Endothelial cell of umbilical vein (primary cell): Measurements from ENCODE around the gene NEURL2. TPM values are rescaled to one million over a fixed set of nuclear protein-coding genes. Genes with fewer than 3 reads are reported as not detected.

Source experiments
- BruUV-seq: library from RNA; stranded (reverse); fragments of 400-500 nt; replicated peaks from 2 replicates; lab custom pipeline; 2021; lab: Mats Ljungman, UMichigan
- CTCF ChIA-PET: fragments of 300-600, 350-600 bp; sonication (Branson Sonifier 250); formaldehyde crosslinking; loops from one replicate; lab custom pipeline; 2021; ENCODE audit warnings: antibody characterized with exemption, inconsistent platforms; lab: Charles Lee
- POLR2A ChIA-PET: fragments of 300-600, 350-600 bp; sonication (Branson Sonifier 250); formaldehyde crosslinking; loops from one replicate; lab custom pipeline; 2021; ENCODE audit warnings: antibody characterized with exemption, inconsistent platforms; lab: Charles Lee
- DNase-seq: peaks from one replicate; pipeline ENCODE4 v3.0.0-alpha.2; 2011; ENCODE audit warnings: low read depth, low spot score
- FAIRE-seq: peaks from 2 replicates; lab custom pipeline; 2011; peaks lifted over from hg19 to GRCh38; lab: Jason Lieb, UNC
- H2AFZ ChIP-seq: 2 replicates; pipeline ENCODE4 v1.6.0; 2012; ENCODE audit warnings: low read depth, low read length, control low read depth, inconsistent platforms
- H3K27ac ChIP-seq: 2 replicates; pipeline ENCODE4 v1.5.1; 2011; ENCODE audit warnings: low read depth, mild to moderate bottlenecking, control low read depth, low read length, moderate library complexity; ENCODE audit not compliant: insufficient read depth
- H3K27me3 ChIP-seq, 2 experiments: 2 replicates each; pipeline versions ENCODE4 v1.6.0 to v1.6.1; 2011; ENCODE audit warnings: low read length in 2 of 2, mixed read lengths in 1 of 2; ENCODE audit not compliant: control insufficient read depth in 2 of 2, insufficient read depth in 2 of 2
- H3K36me3 ChIP-seq, 2 experiments: 2 replicates in 1 of 2; 3 replicates in 1 of 2; pipeline ENCODE4 v1.5.1; 2011; ENCODE audit warnings: low read length in 2 of 2, mild to moderate bottlenecking in 1 of 2, moderate library complexity in 1 of 2; ENCODE audit not compliant: control insufficient read depth in 2 of 2, insufficient read depth in 2 of 2; ENCODE audit errors: extremely low read depth in 1 of 2
- H3K4me1 ChIP-seq: 3 replicates; pipeline ENCODE4 v1.5.1; 2011; ENCODE audit warnings: mild to moderate bottlenecking, low read length; ENCODE audit not compliant: control insufficient read depth, insufficient read depth; ENCODE audit errors: extremely low read depth
- H3K4me2 ChIP-seq: 2 replicates; pipeline ENCODE4 v1.6.1; 2011; ENCODE audit warnings: low read length, control low read depth, mixed read lengths; ENCODE audit not compliant: insufficient read depth
- H3K4me3 ChIP-seq, 3 experiments: fragments of 200-600 bp in 1 of 3; sonication (generic), shearing (Covaris generic) in 1 of 3; replicated peaks in 1 of 3; 2 replicates each; pipeline ENCODE4 v1.5.1; 2011 to 2016; ENCODE audit warnings: control low read depth in 3 of 3, low read length in 3 of 3, mild to moderate bottlenecking in 2 of 3, inconsistent platforms in 1 of 3, low read depth in 1 of 3, moderate library complexity in 1 of 3; ENCODE audit not compliant: insufficient read depth in 1 of 3
- H3K79me2 ChIP-seq: 2 replicates; pipeline ENCODE4 v1.6.0; 2012; ENCODE audit warnings: low read length, inconsistent platforms; ENCODE audit not compliant: control insufficient read depth, insufficient read depth
- H3K9ac ChIP-seq: replicated peaks from 2 replicates; pipeline ENCODE3; 2011; ENCODE audit warnings: low read length, control low read depth; ENCODE audit not compliant: insufficient read depth; ENCODE audit errors: extremely low read depth
- H3K9me1 ChIP-seq: replicated peaks from 3 replicates; pipeline ENCODE4 v1.6.0; 2011; ENCODE audit warnings: mild to moderate bottlenecking, low read length; ENCODE audit not compliant: control insufficient read depth, insufficient read depth; ENCODE audit errors: extremely low read depth
- H3K9me3 ChIP-seq: replicated peaks from 2 replicates; pipeline ENCODE4 v1.5.1; 2012; ENCODE audit warnings: low read length, inconsistent platforms; ENCODE audit not compliant: control insufficient read depth, insufficient read depth
- H4K20me1 ChIP-seq: replicated peaks from 2 replicates; pipeline ENCODE3; 2011; ENCODE audit warnings: mild to moderate bottlenecking, low read length; ENCODE audit not compliant: control insufficient read depth, insufficient read depth; ENCODE audit errors: extremely low read depth
- CTCF ChIP-seq, 2 donors: IDR thresholded peaks; 1 replicate in 1 of 2; 2 replicates in 1 of 2; pipeline ENCODE4 v1.5.1; 2011; ENCODE audit warnings: low read length in 2 of 2, mild to moderate bottlenecking in 2 of 2, moderate library complexity in 2 of 2, control low read depth in 1 of 2, inconsistent platforms in 1 of 2, low read depth in 1 of 2; ENCODE audit not compliant: insufficient read depth in 1 of 2; ENCODE audit errors: extremely low read depth in 1 of 2
- EZH2 ChIP-seq: IDR thresholded peaks from 2 replicates; pipeline ENCODE4 v1.6.1; 2012; ENCODE audit warnings: borderline replicate concordance, low read depth, mild to moderate bottlenecking, moderate library complexity, low read length, inconsistent platforms; ENCODE audit not compliant: severe bottlenecking
- FOS ChIP-seq: IDR thresholded peaks from 2 replicates; pipeline ENCODE4 v1.6.1; 2011; ENCODE audit warnings: mild to moderate bottlenecking, low read length, moderate library complexity, borderline replicate concordance; ENCODE audit not compliant: insufficient read depth
- GATA2 ChIP-seq: IDR thresholded peaks from 2 replicates; pipeline ENCODE4 v1.7.0; 2011; ENCODE audit warnings: low read depth, mild to moderate bottlenecking, moderate library complexity, mixed read lengths, low read length; ENCODE audit not compliant: insufficient read length, insufficient read depth
- JUN ChIP-seq: IDR thresholded peaks from 2 replicates; pipeline ENCODE4 v1.6.1; 2011; ENCODE audit warnings: borderline replicate concordance, low read depth; ENCODE audit not compliant: insufficient read length, insufficient read depth
- MAX ChIP-seq: IDR thresholded peaks from 2 replicates; pipeline ENCODE4 v1.6.1; 2011; ENCODE audit not compliant: insufficient read depth, insufficient read length
- MYC ChIP-seq: IDR thresholded peaks from one replicate; pipeline ENCODE4 v1.6.1; 2011; ENCODE audit warnings: mild to moderate bottlenecking, low read depth, low read length
- POLR2A ChIP-seq: IDR thresholded peaks from 2 replicates; pipeline ENCODE4 v1.6.1; 2012; ENCODE audit warnings: low read depth, mild to moderate bottlenecking, control low read depth, low read length
- POLR2AphosphoS5 ChIP-seq: IDR thresholded peaks from 2 replicates; pipeline ENCODE4 v1.6.1; 2012; ENCODE audit warnings: low read depth, mild to moderate bottlenecking, control low read depth, low read length, moderate library complexity; ENCODE audit not compliant: insufficient read depth
- dilution Hi-C: fragments of 300-500 bp; cut with MboI; formaldehyde crosslinking; loops from one replicate; pipeline ENCODE4 v1.15.0; 2019; ENCODE audit warnings: low sequenced_read_pairs; ENCODE audit not compliant: extremely low pct_ligation_motif_present
- intact Hi-C: fragments of 100-400 bp; cut with micrococcal nuclease; formaldehyde crosslinking; loops from one replicate; pipeline ENCODE4 v1.10.0; 2022
- polyA plus RNA-seq, 4 experiments: library from polyadenylated mRNA; depleted of rRNA in 3 of 4; stranded (reverse) in 3 of 4; unstranded in 1 of 4; fragments of >200 nt; gene quantifications; 2 replicates each; pipeline versions ENCODE4 v1.2.1 to v1.2.3, GENCODE V29; 2011 to 2012; ENCODE audit warnings: missing spikeins in 1 of 4
- total RNA-seq: library from RNA; stranded (reverse); gene quantifications from 2 replicates; pipeline ENCODE4 v1.2.3, GENCODE V29; 2021

Gene NEURL2
- total and polyA plus RNA-seq, 2 donors (not counting 3 experiments of a cell fraction or from before 2014, with no cell fraction given): 2.8 to 5.4 TPM

GRCh38 chr20:45851501-45851900, 39.5 kb downstream of the NEURL2 start:
- TF ChIP-seq MYC (no peak), GATA2 (no peak), POLR2A (no peak), MAX (no peak), CTCF (IDR thresholded peaks at IDR 0.05; ENCODE audit: extremely low read depth in 1 of 2, insufficient read depth in 1 of 2, low read depth in 1 of 2, low read length in 2 of 2) (no peak), JUN (no peak)
- Histone ChIP-seq H3K9me1 (no peaks in the 10 kb centered on the region), H4K20me1 (no peaks in the 10 kb centered on the region), H3K4me2 (no peak overlapping the region), H3K4me3 (no peak overlapping the region), H3K27me3 (no peaks in the 10 kb centered on the region), H2AFZ (no peak overlapping the region), H3K4me1 (peaks cover 3% of the 10 kb centered on the region), H3K9ac (no peak overlapping the region), H3K9me3 (no peaks in the 10 kb centered on the region), H3K79me2 (peaks cover 6% of the 10 kb centered on the region), H3K36me3 (peaks cover 0 to 8% of the 10 kb centered on the region in 2 experiments), H3K27ac (no peak overlapping the region)
- DNase-seq: no peak
- intact Hi-C loops: no loop called here
- no peak for FAIRE-seq
- POLR2A ChIA-PET: no interaction called here
- no TSS peak for BruUV-seq
- dilution Hi-C loops: no loop called here
- CTCF ChIA-PET: interaction anchor here (1.0 to 1.4 kb wide), 2 partner anchors 17 to 39 kb away, joined by 3 to 5 read pairs; no protein-coding TSS in a partner anchor

GRCh38 chr20:45850926-45851325, 40.1 kb downstream of the NEURL2 start:
- no peaks in the 10 kb centered on the region for H3K4me1 ChIP-seq
- intact Hi-C loops (no loop called here), dilution Hi-C loops (no loop called here)
- H3K4me2 ChIP-seq: no peak overlapping the region
- DNase-seq: no peak
- no peak overlapping the region for H3K4me3 ChIP-seq
- FAIRE-seq: no peak
- TF ChIP-seq CTCF (IDR thresholded peaks at IDR 0.05; ENCODE audit: extremely low read depth in 1 of 2, insufficient read depth in 1 of 2, low read depth in 1 of 2, low read length in 2 of 2): no peak
- TF ChIP-seq JUN: no peak
- no peak for TF ChIP-seq POLR2AphosphoS5
- no peak for TF ChIP-seq MYC
- no peak for TF ChIP-seq GATA2
- no peak for TF ChIP-seq MAX
- no peak for TF ChIP-seq EZH2
- TF ChIP-seq FOS: no peak
- TF ChIP-seq POLR2A: no peak
- POLR2A ChIA-PET: no interaction called here
- no peaks in the 10 kb centered on the region for H3K9me3 ChIP-seq
- BruUV-seq: no TSS peak
- H3K27me3 ChIP-seq: no peaks in the 10 kb centered on the region
- no peak overlapping the region for H3K27ac ChIP-seq
- CTCF ChIA-PET: no interaction called here
- H3K79me2 ChIP-seq: peaks cover 3% of the 10 kb centered on the region
- no peak overlapping the region for H2AFZ ChIP-seq
- H3K9me1 ChIP-seq: no peaks in the 10 kb centered on the region
- H4K20me1 ChIP-seq: no peaks in the 10 kb centered on the region
- peaks cover 0 to 12% of the 10 kb centered on the region in 2 experiments for H3K36me3 ChIP-seq
- no peak overlapping the region for H3K9ac ChIP-seq
